HG03342 (cell line): ENCODE data around the gene NTM.
A peak's percentile ranks its signal among the peaks of the same experiment; 100 is the strongest.

ENCODE experiments used
- ATAC-seq: cut with Tn5 transposase; IDR thresholded peaks from one replicate; pipeline ENCODE4 v1.9.1; 2021; ENCODE audit warnings: mild to moderate bottlenecking, moderate library complexity; ENCODE audit not compliant: unreplicated experiment

The NTM gene

DNA sequence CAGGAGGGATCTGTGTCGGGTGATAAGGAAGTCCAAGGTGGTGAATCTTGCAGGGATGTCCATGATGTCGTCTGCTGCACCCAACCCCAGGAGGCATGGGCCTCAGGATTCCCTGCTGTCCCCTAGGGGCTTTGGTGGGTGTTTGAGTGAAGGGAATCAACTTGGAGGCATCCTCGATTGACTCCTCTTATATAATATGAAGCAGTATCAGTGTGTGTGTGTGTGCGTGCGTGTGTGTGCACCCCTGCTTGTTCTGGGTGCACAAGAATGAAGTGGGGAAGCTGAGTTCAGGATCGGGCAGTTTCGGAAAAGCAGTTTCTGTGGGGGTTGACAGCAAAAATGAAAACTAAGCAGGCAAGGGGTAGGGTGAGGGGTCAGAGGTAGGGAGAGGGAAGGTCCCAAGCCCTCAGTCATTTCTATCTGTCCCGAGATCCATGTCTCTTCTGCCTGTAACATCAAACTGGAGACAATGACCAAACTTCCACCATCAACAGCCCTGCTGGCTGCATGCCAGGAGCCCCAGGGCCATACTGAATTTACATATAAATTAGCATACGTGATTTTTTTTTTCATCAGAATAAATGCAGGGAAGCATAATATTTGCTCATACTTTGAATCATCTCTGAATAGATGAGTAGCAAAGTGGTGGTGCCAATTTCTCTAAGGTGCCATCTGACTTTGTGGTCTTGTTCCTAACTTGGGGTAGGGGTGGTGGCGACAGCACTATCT is 2.0 kb downstream of the NTM start:
- ATAC-seq = no peak

GRCh38 chr11:131373095-131373725 is 2.8 kb downstream of the NTM start:
- no peak for ATAC-seq

DNA sequence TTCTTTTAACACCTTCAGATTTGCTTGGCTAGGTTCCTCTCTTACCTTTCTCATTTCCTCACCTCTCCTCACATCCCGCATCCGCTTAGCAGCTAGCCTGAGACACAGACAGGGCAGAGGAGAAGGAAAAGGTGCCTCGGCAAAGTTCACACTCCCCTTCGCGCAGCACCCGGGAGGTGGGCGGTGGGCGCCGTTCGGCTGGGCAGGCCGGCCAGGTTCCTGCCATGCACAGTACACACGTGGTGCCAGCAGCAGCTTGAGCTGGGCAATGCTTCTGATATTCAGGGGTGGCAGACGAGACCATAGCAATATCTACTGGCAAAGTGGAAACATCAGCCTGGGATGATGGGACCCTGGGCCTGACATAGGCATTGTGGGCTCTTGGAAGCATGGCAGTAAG is 3.3 kb downstream of the NTM start:
- no peak for ATAC-seq

- ATAC-seq = no peak
Measured at GRCh38 chr11:131375421-131375820, 5.0 kb downstream of the NTM start.

GRCh38 chr11:131375915-131376314 is 5.5 kb downstream of the NTM start:
- ATAC-seq = no peak

- ATAC-seq = peak; percentile 89
Measured at GRCh38 chr11:131378931-131379330, 8.5 kb downstream of the NTM start.

DNA sequence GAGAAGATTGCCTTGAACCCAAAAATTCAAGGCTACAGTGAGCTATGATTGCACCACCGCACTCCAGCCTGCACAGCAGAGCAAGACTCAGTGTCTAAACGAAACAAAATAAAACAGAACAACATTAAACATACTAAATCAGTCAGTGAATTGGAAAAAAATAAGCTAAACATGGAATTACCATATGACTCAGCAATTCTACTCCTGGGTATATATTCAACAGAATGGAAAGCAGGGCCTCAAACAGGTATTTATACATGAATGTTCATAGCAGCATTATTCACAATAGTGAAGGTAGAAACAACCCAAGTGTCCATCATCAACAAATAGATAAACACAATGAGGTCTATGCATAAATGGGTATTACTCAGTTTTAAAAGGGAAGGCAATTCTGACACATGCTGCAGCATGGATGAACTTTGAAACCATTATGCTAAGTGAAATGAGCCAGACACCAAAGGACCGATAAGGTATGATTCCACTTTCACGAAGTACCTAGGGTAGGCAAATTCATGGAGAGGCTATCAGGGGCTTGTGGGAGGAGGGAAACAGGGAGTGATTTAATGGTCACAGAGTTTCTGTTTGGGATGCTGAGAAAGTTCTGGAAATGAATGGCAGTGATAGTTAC is 15.5 kb downstream of the NTM start:
- no peak for ATAC-seq

- no peak for ATAC-seq
Measured at GRCh38 chr11:131386408-131386807, 16.0 kb downstream of the NTM start.

DNA sequence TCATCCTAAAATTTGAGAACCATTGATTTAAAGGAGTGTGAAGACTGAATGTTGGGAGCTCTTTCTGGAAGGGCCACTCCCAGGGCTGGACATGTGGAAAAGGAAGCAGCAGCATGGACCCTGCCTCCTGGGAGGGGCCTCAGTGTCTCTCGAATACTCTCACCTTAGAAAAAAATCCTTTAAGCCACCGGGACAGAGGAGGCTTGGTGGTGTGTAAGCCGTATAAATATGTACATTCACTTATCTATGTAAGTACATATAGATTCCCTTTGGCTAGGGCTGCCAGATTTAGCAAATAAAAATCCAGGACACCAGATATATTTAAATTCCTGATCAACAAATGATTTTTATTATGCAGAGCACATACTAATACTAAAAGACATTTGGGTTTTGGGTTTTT is 17.6 kb downstream of the NTM start:
- no peak for ATAC-seq

- no peak for ATAC-seq
Measured at GRCh38 chr11:131389582-131389981, 19.2 kb downstream of the NTM start.

- ATAC-seq = no peak
Measured at GRCh38 chr11:131391176-131391575, 20.8 kb downstream of the NTM start.

GRCh38 chr11:131392528-131393255 is 22.3 kb downstream of the NTM start:
- ATAC-seq = no peak

DNA sequence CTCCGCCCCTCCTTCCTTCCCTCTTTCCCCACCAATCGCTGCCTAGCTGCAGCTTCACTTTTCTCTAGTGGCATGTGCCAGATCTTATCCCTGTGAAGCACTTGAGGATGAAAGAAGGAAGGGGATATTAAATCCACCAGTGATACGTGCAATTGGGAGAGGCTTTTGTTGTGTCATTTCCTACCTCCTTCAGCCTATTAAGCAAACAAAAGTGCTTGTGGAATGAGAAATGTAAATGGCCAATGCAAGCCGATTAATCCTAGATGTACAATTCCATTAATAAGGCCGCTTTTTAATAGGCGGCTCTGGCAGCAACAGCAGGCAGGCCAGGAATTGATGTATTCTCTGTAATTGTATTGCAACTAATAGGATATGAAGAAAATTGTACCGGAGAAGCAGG is 23.3 kb downstream of the NTM start:
- no peak for ATAC-seq

DNA sequence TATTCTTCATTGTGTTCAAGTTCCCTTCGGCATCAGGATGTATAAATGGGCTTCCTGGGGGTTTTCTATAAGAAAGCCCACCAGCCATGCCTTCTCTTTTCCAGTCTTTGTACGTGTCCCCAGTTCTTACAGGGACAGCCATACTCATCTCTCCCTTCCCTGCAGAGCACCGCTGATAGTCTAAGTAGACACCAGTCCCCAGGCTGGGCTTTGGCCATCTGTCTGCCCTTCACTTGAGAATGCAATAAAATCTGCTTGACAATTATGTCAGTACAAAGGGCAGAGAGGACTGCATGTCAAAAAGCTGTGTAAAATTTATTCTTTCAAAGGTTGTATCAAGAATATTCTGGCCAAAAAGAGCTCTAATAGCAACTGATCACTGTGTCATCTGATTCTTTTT is 27.3 kb downstream of the NTM start:
- no peak for ATAC-seq

DNA sequence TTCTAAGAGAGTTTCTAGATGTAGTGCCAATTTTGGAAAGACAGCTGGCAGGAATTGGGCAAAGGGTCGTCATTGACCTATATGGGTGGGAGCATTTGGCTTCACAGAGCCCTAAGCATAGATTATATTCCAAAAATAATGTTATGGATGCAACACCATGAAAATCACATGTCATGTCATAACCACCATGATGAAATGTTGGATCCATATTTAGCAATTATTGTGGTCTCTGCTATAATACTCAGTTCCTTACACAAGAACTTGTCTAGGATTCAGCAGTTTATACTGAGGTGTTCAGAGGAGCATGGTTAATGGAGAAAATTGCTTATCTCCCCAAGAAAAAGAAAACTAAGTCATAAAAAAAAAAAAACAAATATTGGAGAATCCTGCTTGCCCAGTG is 31.6 kb downstream of the NTM start:
- no peak for ATAC-seq

DNA sequence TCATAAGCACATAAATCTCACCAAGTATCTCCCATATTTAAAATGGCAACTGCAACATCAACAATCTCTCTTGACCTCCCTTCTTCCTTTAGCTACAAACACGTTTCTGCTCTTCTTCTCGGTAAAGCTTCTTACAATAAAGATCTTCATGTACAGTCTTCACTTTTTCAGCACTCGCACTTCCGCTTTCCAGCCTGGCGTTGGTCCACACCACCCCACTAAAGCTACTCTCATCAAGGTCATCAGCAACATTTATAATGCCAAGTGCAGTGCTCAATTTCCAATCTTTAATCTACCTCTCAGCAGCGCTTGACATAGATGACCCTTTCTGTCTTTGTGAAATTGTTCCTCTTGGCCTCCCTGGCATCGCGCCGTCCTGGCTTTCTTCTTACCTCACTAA is 33.6 kb downstream of the NTM start:
- ATAC-seq = no peak

DNA sequence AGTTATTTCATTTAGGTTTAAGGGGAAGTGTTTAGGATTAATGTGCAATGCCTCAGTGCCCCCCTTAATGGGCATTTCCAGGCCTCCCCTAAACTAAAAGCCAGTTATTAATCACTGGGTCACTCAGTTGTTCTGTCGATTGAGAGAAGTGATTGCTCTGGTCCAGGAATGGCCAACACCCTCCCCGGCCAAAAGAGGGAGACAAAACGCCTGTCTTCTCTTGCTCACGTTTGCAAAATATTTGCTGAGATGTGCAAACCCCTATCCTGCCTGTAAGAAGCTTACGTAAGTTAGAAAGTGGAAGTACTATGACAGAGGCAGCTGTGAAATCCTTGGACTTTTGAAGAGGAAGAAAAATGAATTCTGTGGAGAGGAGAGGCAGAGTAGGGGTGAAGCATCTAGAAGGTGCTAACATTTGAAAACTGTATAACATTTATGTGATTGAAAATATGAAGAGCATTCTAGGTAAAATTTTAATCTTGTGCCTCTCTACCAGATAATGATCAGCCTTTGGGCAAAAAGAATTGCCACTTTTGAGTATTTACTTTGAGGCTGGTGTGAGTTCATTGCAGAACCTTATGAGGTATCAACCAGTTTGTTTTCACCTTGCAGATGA is 37.7 kb downstream of the NTM start:
- no peak for ATAC-seq

- ATAC-seq = no peak
Measured at GRCh38 chr11:131409345-131409744, 38.9 kb downstream of the NTM start.

- no peak for ATAC-seq
Measured at GRCh38 chr11:131411636-131412035, 41.2 kb downstream of the NTM start.

- no peak for ATAC-seq
Measured at GRCh38 chr11:131412061-131412460, 41.6 kb downstream of the NTM start.

DNA sequence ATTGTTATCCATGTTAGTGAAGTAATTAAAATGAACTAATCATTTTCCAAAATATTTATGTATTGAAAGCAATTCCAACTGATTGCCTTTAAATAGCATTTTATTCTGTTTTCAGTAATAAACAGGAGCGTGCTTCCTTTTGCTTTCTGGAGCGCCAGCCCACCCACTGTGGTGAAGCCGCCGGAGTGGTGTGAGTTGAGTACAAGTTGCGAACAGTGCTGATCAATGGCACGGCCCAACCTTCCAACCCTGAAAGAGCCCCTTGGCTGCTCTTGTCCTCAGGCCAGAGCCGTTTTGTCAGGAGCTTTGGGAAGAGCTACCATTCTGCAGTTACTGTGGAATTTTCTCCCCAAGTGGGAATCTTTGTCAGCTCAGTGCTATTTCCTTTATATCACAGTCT is 42.8 kb downstream of the NTM start:
- ATAC-seq = no peak
